ENCODE data around the gene SLC51B. TPM values are rescaled to one million over a fixed set of nuclear protein-coding genes. Genes with fewer than 3 reads are reported as not detected.

Gene SLC51B
- total and polyA plus RNA-seq, 2 of the 4 experiments (the other 2 are of a cell fraction) = not detected

- H3K4ac ChIP-seq (ENCODE audit: low read depth, low read length) = no peak overlapping the region
- intact Hi-C loops (cut with micrococcal nuclease) (no loop called here), dilution Hi-C loops (cut with HindIII; ENCODE audit: low sequenced_read_pairs, unreplicated experiment) (no loop called here), in situ Hi-C loops (cut with MboI; ENCODE audit: low sequenced_read_pairs) (no loop called here)
- H3K27ac ChIP-seq (ENCODE audit: insufficient read depth, low read length) = no peak overlapping the region
- no peak overlapping the region for H3K18ac ChIP-seq (ENCODE audit: low read depth, low read length)
- ATAC-seq (ENCODE audit: low read depth) (no peak), DNase-seq (no peak)
- no peak overlapping the region for H2BK5ac ChIP-seq (ENCODE audit: low read depth, low read length, poor library complexity, severe bottlenecking)
- no peak overlapping the region for H3K56ac ChIP-seq (ENCODE audit: extremely low read depth, insufficient read depth, low read length)
- H2BK20ac ChIP-seq (ENCODE audit: low read depth, low read length) = no peak overlapping the region
- no peak overlapping the region for H2AK5ac ChIP-seq (ENCODE audit: low read depth, low read length)
- no peak overlapping the region for H2BK15ac ChIP-seq (ENCODE audit: low read depth, low read length)
- H2AK9ac ChIP-seq (replicated peaks; ENCODE audit: low read depth, low read length, poor library complexity) = no peak overlapping the region
- H3K9me3 ChIP-seq (ENCODE audit: control insufficient read depth, insufficient read depth, low read length) = no peaks in the 10 kb centered on the region
- no peaks in the 10 kb centered on the region for H3K79me1 ChIP-seq (ENCODE audit: low read depth in 1 of 2, low read length in 2 of 2)
- no peaks in the 10 kb centered on the region for H3K36me3 ChIP-seq (ENCODE audit: control insufficient read depth, insufficient read depth, low read length)
- H4K91ac ChIP-seq (ENCODE audit: insufficient read depth, low read depth, low read length) = no peak overlapping the region
- no peaks in the 10 kb centered on the region for H4K20me1 ChIP-seq (ENCODE audit: insufficient read depth, low read length)
- CTCF ChIA-PET = interaction anchor here (0.7 kb wide), 1 partner anchor 482 kb away, joined by 4 read pairs; no protein-coding TSS in a partner anchor
- TF ChIP-seq RAD21 (IDR thresholded peaks at IDR 0.05; ENCODE audit: low read length) = no peak
- TF ChIP-seq CHD1 (IDR thresholded peaks at IDR 0.05; ENCODE audit: low read depth, low read length) = no peak
- TF ChIP-seq MAFK (IDR thresholded peaks at IDR 0.05; ENCODE audit: low read depth, low read length) = no peak
- TF ChIP-seq ELK1 (IDR thresholded peaks at IDR 0.05; ENCODE audit: borderline replicate concordance, low read depth, low read length) = no peak
- no peak overlapping the region for H3K4me2 ChIP-seq (ENCODE audit: low read depth, low read length)
- H3K4me3 ChIP-seq (ENCODE audit: insufficient read depth, low read depth, low read length) = no peak overlapping the region
- H3K4me1 ChIP-seq (ENCODE audit: control insufficient read depth, insufficient read depth, low read length) = peaks cover 16% of the 10 kb centered on the region
- H3K14ac ChIP-seq (replicated peaks; ENCODE audit: low read depth, low read length) = no peak overlapping the region
- POLR2A ChIA-PET (ENCODE audit: unreplicated experiment) = no interaction called here
- H4K8ac ChIP-seq (ENCODE audit: low read depth in 2 of 2, low read length in 2 of 2) = no peak overlapping the region
- H2BK120ac ChIP-seq (ENCODE audit: low read depth, low read length) = no peak overlapping the region
- peaks cover 12% of the 10 kb centered on the region for H3K9me1 ChIP-seq (ENCODE audit: insufficient read depth, low read length)
- no CpG with 5 or more reads among the region's 6 CpGs for whole genome bisulfite sequencing, 2 experiments (ENCODE audit: extremely low coverage in 2 of 2, insufficient read length in 1 of 2)
- H3K27me3 ChIP-seq (ENCODE audit: control insufficient read depth, insufficient read depth, low read length) = no peaks in the 10 kb centered on the region
- no peak overlapping the region for H4K5ac ChIP-seq (ENCODE audit: low read depth, low read length)
- no TSS peak for BruUV-seq (replicated peaks)
- no peak overlapping the region for H2AFZ ChIP-seq (replicated peaks; ENCODE audit: low read length, poor library complexity)
- no peak overlapping the region for H3K9ac ChIP-seq (ENCODE audit: low read depth, low read length)
- no peak overlapping the region for H3K23ac ChIP-seq (ENCODE audit: low read depth, low read length)
Observed at GRCh38 chr15:65040461-65040860, 4.7 kb upstream of the SLC51B start.

Data from IMR-90 (cell line).